WTC11 (cell line): ENCODE measurements around the gene DNAAF3. TPM values are rescaled to one million over a fixed set of nuclear protein-coding genes. Genes with fewer than 3 reads are reported as not detected.

Experiments
- ATAC-seq: fragments of 200-7000 bp; cut with Tn5 transposase; 2 replicates; pipeline ENCODE4 v1.10.0; 2021; ENCODE audit warnings: mild to moderate bottlenecking, moderate library complexity
- CTCF ChIA-PET: fragments of 300-600 bp; sonication (Branson Sonifier 250); formaldehyde crosslinking; loops from one replicate; lab custom pipeline; 2021; ENCODE audit warnings: antibody characterized with exemption; lab: Charles Lee
- POLR2A ChIA-PET: fragments of 350-600 bp; sonication (Branson Sonifier 250); formaldehyde crosslinking; loops from one replicate; lab custom pipeline; 2021; ENCODE audit warnings: antibody characterized with exemption; lab: Charles Lee
- DNase-seq: peaks from one replicate; pipeline ENCODE4 v3.0.0; 2021; ENCODE audit warnings: low spot score
- H3K27ac Mint-ChIP-seq: 2 replicates; pipeline ENCODE4 v1.8.0; 2021; ENCODE audit warnings: mixed read lengths
- H3K27me3 Mint-ChIP-seq: 2 replicates; pipeline ENCODE4 v1.8.0; 2021; ENCODE audit warnings: low read depth, mild to moderate bottlenecking, moderate library complexity, mixed read lengths
- H3K36me3 Mint-ChIP-seq: 2 replicates; pipeline ENCODE4 v1.8.0; 2021; ENCODE audit warnings: mixed read lengths
- H3K4me1 Mint-ChIP-seq: 2 replicates; pipeline ENCODE4 v1.8.0; 2022; ENCODE audit warnings: mixed read lengths
- H3K4me3 Mint-ChIP-seq: 2 replicates; pipeline ENCODE4 v1.8.0; 2021; ENCODE audit warnings: mild to moderate bottlenecking, moderate library complexity, mixed read lengths
- H3K9me3 Mint-ChIP-seq: 2 replicates; pipeline ENCODE4 v1.8.0; 2021; ENCODE audit warnings: mixed read lengths
- CBFB ChIP-seq: sonication (generic); formaldehyde crosslinking; IDR thresholded peaks from 2 replicates; pipeline ENCODE4 v1.8.1; 2022; ENCODE audit warnings: mild to moderate bottlenecking, low read depth, missing genetic modification reagents
- EMX1 ChIP-seq: fragments of 250-450 bp; sonication (Bioruptor Pico); IDR thresholded peaks from 2 replicates; pipeline ENCODE4 v1.8.0; 2021; ENCODE audit warnings: mild to moderate bottlenecking
- ESRRA ChIP-seq: sonication (generic); formaldehyde crosslinking; IDR thresholded peaks from 2 replicates; pipeline ENCODE4 v1.8.1; 2022; ENCODE audit warnings: mild to moderate bottlenecking, missing genetic modification reagents, borderline replicate concordance
- JUN ChIP-seq: sonication (generic); formaldehyde crosslinking; IDR thresholded peaks from 2 replicates; pipeline ENCODE4 v1.8.0; 2023; ENCODE audit warnings: mild to moderate bottlenecking, missing genetic modification reagents
- MXD4 ChIP-seq: fragments of 250-450 bp; sonication (Bioruptor Pico); IDR thresholded peaks from 2 replicates; pipeline ENCODE4 v1.8.0; 2021; ENCODE audit warnings: mild to moderate bottlenecking, moderate library complexity, borderline replicate concordance
- NFATC4 ChIP-seq: fragments of 250-450 bp; sonication (Bioruptor Pico); IDR thresholded peaks from 2 replicates; pipeline ENCODE4 v1.9.0; 2021; ENCODE audit warnings: mild to moderate bottlenecking
- RORB ChIP-seq: fragments of 250-450 bp; sonication (Bioruptor Pico); IDR thresholded peaks from 2 replicates; pipeline ENCODE4 v1.9.0; 2021; ENCODE audit warnings: mild to moderate bottlenecking
- TEAD4 ChIP-seq: sonication (generic); formaldehyde crosslinking; IDR thresholded peaks from 2 replicates; pipeline ENCODE4 v1.8.0; 2022; ENCODE audit warnings: mild to moderate bottlenecking, missing genetic modification reagents
- ZNF138 ChIP-seq: sonication (generic); formaldehyde crosslinking; conservative IDR thresholded peaks from 2 replicates; pipeline ENCODE4 v1.8.1; 2022; ENCODE audit warnings: mild to moderate bottlenecking, moderate library complexity, missing genetic modification reagents
- ZNF396 ChIP-seq: fragments of 250-450 bp; sonication (Bioruptor Pico); IDR thresholded peaks from 2 replicates; pipeline ENCODE4 v1.8.0; 2021; ENCODE audit warnings: mild to moderate bottlenecking, moderate library complexity, borderline replicate concordance
- total RNA-seq: library from RNA; stranded (reverse); gene quantifications from 3 replicates; pipeline ENCODE4 v1.2.3, GENCODE V29; 2021
- TF ChIP-seq, protein P1 (sequence below): sonication (generic); formaldehyde crosslinking; IDR thresholded peaks from 2 replicates; pipeline ENCODE4 v1.8.0; 2022; ENCODE audit warnings: mild to moderate bottlenecking, missing genetic modification reagents
- TF ChIP-seq, protein P2 (sequence below): sonication (generic); formaldehyde crosslinking; IDR thresholded peaks from 2 replicates; pipeline ENCODE4 v1.8.1; 2023; ENCODE audit warnings: mild to moderate bottlenecking, missing genetic modification reagents
- TF ChIP-seq, protein P3 (sequence below): fragments of 250-450 bp; sonication (Bioruptor Pico); IDR thresholded peaks from 2 replicates; pipeline ENCODE4 v1.9.0; 2021; ENCODE audit warnings: moderate library complexity, mild to moderate bottlenecking, inconsistent platforms, borderline replicate concordance
- TF ChIP-seq, protein P4 (sequence below): fragments of 200-600 bp; IDR thresholded peaks from 2 replicates; pipeline ENCODE4 v1.8.0; 2022; ENCODE audit warnings: antibody characterized with exemption
- TF ChIP-seq, protein P5 (sequence below): fragments of 250-450 bp; sonication (Bioruptor Pico); conservative IDR thresholded peaks from 2 replicates; pipeline ENCODE4 v1.9.0; 2021; ENCODE audit warnings: mild to moderate bottlenecking
- TF ChIP-seq, protein P6 (sequence below): fragments of 250-450 bp; sonication (Bioruptor Pico); IDR thresholded peaks from 2 replicates; pipeline ENCODE4 v1.9.0; 2021; ENCODE audit warnings: mild to moderate bottlenecking
- TF ChIP-seq, protein P7 (sequence below): sonication (generic); formaldehyde crosslinking; IDR thresholded peaks from 2 replicates; pipeline ENCODE4 v1.8.0; 2022; ENCODE audit warnings: mild to moderate bottlenecking, missing genetic modification reagents
- TF ChIP-seq, protein P8 (sequence below): sonication (generic); formaldehyde crosslinking; conservative IDR thresholded peaks from 2 replicates; pipeline ENCODE4 v1.8.1; 2022; ENCODE audit warnings: mild to moderate bottlenecking, missing genetic modification reagents
- TF ChIP-seq, protein P9 (sequence below): sonication (generic); formaldehyde crosslinking; IDR thresholded peaks from 2 replicates; pipeline ENCODE4 v1.8.1; 2022; ENCODE audit warnings: missing genetic modification reagents, borderline replicate concordance

DNAAF3 gene
- total RNA-seq, 1 experiment from 2014 or later, result 4.0 TPM

DNA sequence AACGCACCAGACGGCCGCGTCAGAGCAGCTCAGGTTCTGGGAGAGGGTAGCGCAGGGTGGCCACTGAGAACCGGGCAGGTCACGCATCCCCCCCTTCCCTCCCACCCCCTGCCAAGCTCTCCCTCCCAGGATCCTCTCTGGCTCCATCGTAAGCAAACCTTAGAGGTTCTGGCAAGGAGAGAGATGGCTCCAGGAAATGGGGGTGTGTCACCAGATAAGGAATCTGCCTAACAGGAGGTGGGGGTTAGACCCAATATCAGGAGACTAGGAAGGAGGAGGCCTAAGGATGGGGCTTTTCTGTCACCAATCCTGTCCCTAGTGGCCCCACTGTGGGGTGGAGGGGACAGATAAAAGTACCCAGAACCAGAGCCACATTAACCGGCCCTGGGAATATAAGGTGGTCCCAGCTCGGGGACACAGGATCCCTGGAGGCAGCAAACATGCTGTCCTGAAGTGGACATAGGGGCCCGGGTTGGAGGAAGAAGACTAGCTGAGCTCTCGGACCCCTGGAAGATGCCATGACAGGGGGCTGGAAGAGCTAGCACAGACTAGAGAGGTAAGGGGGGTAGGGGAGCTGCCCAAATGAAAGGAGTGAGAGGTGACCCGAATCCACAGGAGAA, 50.9 kb downstream of the DNAAF3 start (continued):
- TF ChIP-seq, protein P1, sequence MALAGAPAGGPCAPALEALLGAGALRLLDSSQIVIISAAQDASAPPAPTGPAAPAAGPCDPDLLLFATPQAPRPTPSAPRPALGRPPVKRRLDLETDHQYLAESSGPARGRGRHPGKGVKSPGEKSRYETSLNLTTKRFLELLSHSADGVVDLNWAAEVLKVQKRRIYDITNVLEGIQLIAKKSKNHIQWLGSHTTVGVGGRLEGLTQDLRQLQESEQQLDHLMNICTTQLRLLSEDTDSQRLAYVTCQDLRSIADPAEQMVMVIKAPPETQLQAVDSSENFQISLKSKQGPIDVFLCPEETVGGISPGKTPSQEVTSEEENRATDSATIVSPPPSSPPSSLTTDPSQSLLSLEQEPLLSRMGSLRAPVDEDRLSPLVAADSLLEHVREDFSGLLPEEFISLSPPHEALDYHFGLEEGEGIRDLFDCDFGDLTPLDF (CRISPR knock-in tag), result no peak
- TF ChIP-seq NFATC4 (CRISPR knock-in tag) (no peak), ZNF138 (CRISPR knock-in tag) (no peak), MXD4 (no peak)
- TF ChIP-seq, protein P2, sequence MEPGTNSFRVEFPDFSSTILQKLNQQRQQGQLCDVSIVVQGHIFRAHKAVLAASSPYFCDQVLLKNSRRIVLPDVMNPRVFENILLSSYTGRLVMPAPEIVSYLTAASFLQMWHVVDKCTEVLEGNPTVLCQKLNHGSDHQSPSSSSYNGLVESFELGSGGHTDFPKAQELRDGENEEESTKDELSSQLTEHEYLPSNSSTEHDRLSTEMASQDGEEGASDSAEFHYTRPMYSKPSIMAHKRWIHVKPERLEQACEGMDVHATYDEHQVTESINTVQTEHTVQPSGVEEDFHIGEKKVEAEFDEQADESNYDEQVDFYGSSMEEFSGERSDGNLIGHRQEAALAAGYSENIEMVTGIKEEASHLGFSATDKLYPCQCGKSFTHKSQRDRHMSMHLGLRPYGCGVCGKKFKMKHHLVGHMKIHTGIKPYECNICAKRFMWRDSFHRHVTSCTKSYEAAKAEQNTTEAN (CRISPR knock-in tag), result no peak

DNA sequence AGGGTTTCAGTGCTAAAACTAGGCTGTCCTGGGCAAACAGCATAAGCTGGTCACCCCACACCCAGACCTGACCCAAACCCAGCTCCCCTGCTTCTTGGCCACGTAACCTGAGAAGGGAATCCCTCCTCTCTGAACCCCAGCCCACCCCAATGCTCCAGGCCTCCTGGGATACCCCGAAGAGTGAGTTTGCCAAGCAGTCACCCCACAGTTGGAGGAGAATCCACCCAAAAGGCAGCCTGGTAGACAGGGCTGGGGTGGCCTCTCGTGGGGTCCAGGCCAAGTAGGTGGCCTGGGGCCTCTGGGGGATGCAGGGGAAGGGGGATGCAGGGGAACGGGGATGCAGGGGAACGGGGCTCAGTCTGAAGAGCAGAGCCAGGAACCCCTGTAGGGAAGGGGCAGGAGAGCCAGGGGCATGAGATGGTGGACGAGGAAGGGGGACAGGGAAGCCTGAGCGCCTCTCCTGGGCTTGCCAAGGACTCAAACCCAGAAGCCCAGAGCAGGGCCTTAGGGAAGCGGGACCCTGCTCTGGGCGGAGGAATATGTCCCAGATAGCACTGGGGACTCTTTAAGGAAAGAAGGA, 51.8 kb downstream of the DNAAF3 start:
- no peak overlapping the region for H3K4me3 Mint-ChIP-seq
- peaks cover 31% of the 10 kb centered on the region for H3K4me1 Mint-ChIP-seq
- POLR2A ChIA-PET, result interaction anchor here (2.1 kb wide), 1 partner anchor 27 kb away, joined by 5 read pairs; no protein-coding TSS in a partner anchor
- DNase-seq (no peak), ATAC-seq (no peak)
- no peak overlapping the region for H3K27ac Mint-ChIP-seq
- no peaks in the 10 kb centered on the region for H3K9me3 Mint-ChIP-seq
- CTCF ChIA-PET, result interaction anchor here (2.5 to 4.3 kb wide), 2 partner anchors 26 to 32 kb away, joined by 8 to 28 read pairs; no protein-coding TSS in a partner anchor
- H3K27me3 Mint-ChIP-seq, result peaks cover 1% of the 10 kb centered on the region; the same call in 1 of the 2 replicates
- H3K36me3 Mint-ChIP-seq, result no peaks in the 10 kb centered on the region
- TF ChIP-seq EMX1 (CRISPR knock-in tag) (no peak), CBFB (CRISPR knock-in tag) (no peak), ZNF396 (CRISPR knock-in tag) (no peak), NFATC4 (CRISPR knock-in tag) (no peak), TEAD4 (no peak), JUN (CRISPR knock-in tag) (no peak), ESRRA (CRISPR knock-in tag) (no peak), ZNF138 (CRISPR knock-in tag) (no peak), RORB (CRISPR knock-in tag) (no peak)
- TF ChIP-seq, protein P3, sequence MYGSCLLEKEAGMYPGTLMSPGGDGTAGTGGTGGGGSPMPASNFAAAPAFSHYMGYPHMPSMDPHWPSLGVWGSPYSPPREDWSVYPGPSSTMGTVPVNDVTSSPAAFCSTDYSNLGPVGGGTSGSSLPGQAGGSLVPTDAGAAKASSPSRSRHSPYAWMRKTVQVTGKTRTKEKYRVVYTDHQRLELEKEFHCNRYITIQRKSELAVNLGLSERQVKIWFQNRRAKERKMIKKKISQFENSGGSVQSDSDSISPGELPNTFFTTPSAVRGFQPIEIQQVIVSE (CRISPR knock-in tag), result no peak
- TF ChIP-seq, protein P4, sequence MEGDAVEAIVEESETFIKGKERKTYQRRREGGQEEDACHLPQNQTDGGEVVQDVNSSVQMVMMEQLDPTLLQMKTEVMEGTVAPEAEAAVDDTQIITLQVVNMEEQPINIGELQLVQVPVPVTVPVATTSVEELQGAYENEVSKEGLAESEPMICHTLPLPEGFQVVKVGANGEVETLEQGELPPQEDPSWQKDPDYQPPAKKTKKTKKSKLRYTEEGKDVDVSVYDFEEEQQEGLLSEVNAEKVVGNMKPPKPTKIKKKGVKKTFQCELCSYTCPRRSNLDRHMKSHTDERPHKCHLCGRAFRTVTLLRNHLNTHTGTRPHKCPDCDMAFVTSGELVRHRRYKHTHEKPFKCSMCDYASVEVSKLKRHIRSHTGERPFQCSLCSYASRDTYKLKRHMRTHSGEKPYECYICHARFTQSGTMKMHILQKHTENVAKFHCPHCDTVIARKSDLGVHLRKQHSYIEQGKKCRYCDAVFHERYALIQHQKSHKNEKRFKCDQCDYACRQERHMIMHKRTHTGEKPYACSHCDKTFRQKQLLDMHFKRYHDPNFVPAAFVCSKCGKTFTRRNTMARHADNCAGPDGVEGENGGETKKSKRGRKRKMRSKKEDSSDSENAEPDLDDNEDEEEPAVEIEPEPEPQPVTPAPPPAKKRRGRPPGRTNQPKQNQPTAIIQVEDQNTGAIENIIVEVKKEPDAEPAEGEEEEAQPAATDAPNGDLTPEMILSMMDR, result no peak
- TF ChIP-seq, protein P5, sequence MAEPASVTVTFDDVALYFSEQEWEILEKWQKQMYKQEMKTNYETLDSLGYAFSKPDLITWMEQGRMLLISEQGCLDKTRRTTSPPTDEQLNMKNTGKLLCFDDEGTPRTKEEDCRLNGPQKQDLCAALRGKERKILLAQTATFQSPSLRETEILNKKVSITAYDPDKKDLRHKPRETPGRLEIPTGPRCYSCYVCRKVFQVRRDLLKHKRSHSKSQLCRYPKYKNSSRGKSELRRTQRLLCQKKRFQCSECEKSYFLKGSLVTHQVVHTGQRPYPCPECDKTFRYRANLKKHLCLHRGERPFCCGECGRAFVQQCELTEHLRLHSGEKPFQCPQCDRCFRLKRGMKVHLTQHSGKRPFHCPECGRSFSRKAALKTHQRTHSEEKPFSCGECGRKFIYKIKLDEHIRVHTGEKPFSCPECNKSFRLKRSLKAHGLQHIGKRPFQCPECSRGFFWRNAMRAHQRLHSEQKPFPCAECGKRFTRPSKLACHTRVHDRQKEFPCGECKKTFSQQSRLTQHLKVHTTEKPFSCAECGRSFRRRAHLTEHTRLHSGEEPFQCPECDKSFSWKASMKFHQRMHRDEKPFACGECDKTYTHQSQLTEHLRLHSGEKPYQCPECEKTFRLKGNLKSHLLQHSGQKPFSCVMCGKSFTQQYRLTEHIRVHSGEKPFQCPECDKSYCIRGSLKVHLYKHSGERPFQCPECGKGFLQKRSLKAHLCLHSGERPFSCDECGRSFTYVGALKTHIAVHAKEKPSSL, result no peak
- TF ChIP-seq, protein P6, sequence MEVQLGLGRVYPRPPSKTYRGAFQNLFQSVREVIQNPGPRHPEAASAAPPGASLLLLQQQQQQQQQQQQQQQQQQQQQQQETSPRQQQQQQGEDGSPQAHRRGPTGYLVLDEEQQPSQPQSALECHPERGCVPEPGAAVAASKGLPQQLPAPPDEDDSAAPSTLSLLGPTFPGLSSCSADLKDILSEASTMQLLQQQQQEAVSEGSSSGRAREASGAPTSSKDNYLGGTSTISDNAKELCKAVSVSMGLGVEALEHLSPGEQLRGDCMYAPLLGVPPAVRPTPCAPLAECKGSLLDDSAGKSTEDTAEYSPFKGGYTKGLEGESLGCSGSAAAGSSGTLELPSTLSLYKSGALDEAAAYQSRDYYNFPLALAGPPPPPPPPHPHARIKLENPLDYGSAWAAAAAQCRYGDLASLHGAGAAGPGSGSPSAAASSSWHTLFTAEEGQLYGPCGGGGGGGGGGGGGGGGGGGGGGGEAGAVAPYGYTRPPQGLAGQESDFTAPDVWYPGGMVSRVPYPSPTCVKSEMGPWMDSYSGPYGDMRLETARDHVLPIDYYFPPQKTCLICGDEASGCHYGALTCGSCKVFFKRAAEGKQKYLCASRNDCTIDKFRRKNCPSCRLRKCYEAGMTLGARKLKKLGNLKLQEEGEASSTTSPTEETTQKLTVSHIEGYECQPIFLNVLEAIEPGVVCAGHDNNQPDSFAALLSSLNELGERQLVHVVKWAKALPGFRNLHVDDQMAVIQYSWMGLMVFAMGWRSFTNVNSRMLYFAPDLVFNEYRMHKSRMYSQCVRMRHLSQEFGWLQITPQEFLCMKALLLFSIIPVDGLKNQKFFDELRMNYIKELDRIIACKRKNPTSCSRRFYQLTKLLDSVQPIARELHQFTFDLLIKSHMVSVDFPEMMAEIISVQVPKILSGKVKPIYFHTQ (CRISPR knock-in tag), result no peak
- TF ChIP-seq, protein P7, sequence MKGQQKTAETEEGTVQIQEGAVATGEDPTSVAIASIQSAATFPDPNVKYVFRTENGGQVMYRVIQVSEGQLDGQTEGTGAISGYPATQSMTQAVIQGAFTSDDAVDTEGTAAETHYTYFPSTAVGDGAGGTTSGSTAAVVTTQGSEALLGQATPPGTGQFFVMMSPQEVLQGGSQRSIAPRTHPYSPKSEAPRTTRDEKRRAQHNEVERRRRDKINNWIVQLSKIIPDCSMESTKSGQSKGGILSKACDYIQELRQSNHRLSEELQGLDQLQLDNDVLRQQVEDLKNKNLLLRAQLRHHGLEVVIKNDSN (CRISPR knock-in tag), result no peak
- TF ChIP-seq, protein P8, sequence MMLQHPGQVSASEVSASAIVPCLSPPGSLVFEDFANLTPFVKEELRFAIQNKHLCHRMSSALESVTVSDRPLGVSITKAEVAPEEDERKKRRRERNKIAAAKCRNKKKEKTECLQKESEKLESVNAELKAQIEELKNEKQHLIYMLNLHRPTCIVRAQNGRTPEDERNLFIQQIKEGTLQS (CRISPR knock-in tag), result no peak
- TF ChIP-seq, protein P9, sequence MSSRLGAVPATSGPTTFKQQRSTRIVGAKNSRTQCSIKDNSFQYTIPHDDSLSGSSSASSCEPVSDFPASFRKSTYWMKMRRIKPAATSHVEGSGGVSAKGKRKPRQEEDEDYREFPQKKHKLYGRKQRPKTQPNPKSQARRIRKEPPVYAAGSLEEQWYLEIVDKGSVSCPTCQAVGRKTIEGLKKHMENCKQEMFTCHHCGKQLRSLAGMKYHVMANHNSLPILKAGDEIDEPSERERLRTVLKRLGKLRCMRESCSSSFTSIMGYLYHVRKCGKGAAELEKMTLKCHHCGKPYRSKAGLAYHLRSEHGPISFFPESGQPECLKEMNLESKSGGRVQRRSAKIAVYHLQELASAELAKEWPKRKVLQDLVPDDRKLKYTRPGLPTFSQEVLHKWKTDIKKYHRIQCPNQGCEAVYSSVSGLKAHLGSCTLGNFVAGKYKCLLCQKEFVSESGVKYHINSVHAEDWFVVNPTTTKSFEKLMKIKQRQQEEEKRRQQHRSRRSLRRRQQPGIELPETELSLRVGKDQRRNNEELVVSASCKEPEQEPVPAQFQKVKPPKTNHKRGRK, result no peak
- TF ChIP-seq, protein P1 (CRISPR knock-in tag), result no peak
